NCI-H82 (cell line): Measurements from ENCODE around the gene KRT32.
"Not testable (repeated sequence)": the region's sequence is repeated elsewhere in the genome, so short reads cannot be mapped to it uniquely, and the experiment has no call there.

Experiments used
- DNase-seq: peaks from one replicate; lab custom pipeline; 2025; lab: John Stamatoyannopoulos, UW

The KRT32 gene

DNA sequence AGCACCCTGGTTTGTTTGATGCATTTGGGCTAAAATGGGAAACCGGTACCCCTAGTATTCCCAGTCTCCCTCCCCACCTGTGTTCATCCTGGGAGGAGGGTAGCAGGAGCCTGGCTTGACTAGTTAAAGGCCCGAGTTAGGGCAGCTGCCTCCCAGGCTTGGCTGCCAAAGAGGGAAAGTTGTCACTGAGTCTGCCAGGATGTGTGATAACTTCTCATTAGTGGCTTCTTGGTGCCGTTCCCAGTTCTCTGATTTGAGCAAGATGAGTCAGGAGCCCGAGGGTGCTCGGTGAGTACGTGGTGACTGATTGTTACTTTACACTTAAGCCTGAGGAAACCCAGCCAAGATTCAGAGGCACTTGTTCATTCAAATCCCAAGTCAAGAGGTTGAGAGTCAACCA lies 2.5 kb downstream of the KRT32 start:
- no peak for DNase-seq

DNA sequence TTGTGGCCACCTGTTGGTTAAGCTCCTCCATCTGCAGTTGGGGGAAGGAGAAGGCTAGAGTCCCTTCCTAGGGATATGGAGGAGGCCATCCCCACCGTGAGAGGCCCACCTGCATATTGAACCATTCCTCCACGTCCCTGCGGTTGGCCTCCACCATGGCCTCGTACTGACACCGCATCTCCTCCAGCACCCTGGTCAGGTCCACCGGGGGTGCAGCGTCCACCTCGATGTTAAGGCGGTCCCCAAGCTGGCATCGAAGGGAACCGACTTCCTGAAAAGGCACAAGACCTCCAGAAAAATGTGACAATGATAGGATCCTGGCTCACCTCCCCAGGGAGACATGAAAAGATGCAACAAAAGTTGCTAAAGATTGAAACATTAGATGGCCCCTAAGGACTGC lies 3.0 kb downstream of the KRT32 start:
- DNase-seq, result no peak

DNA sequence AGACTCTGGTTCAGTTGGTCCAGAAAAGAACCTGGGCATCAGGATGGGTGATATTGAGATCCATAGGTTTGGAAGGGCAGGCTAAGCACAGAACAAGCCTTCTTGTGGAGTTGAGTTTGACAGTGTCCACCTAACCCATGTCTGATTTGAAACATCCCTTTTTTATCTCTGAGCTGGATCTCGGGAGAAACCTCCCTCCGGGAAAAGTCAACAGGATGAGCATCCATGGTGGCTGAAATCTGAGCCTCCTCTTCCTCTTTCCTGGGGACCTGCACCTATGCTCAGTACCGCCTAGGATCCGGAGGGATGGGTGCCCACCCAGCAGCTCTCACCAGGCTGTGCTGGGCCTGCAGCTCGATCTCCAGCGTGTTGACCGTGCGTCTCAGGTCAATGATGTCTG lies 3.4 kb downstream of the KRT32 start:
- no peak for DNase-seq

DNA sequence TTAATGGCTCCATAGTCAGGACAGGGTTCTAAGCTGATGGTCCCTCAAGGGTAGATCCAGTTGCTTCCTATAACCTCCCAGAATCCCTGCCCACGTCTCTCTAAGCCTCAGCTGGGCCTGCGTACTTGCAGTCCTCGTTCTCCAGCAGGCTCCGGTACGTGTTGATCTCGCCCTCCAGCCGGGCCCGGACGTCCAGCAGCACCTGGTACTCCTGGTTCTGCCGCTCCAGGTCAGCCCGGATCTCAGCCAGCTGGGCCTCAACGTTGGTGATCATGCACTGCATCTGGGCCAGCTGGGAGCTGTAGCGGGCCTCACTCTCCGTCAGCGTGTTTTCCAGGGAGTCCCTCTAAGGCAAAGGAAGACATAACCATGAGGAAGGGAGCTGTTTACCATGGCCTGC lies 4.5 kb downstream of the KRT32 start:
- no peak for DNase-seq

DNA sequence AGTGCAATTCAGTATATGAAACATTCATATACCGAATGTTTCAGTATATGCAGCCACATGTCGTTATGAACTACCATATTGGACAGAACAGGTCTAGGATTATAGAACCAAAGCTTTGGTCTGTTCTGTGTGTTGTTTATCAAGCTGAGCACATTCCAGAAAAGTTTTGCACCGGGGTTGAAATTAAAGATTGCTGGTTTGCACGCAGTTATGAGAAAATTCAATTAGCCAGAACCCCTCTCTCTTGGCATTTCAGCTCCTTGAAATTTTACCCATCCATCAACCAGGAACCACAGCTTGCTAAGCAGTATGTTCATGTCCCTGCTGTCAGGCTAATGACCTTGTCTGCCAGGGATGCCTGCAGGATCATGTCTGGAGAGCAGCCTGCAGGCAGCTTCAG lies 9.5 kb downstream of the KRT32 start:
- DNase-seq, result no peak

DNA sequence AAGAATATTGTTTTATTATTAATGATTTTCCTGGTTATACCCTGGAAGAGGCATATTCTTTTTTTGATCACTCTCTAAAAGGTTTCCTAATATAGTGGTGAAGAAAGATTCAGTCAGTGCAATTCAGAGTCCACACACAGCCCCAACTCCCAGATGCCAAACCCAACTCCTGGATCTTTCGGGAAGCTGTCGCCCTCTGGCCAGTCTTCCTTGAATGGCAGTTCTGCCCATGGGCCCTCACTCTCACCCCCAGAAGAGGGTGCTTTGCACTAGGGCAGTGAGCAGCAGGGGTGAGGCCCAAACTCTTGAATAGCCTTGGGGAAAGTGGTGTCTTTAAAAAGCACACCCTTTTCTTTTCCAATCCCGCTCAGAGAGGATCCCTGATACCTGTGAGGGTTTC lies 11.0 kb downstream of the KRT32 start:
- DNase-seq, result no peak

DNA sequence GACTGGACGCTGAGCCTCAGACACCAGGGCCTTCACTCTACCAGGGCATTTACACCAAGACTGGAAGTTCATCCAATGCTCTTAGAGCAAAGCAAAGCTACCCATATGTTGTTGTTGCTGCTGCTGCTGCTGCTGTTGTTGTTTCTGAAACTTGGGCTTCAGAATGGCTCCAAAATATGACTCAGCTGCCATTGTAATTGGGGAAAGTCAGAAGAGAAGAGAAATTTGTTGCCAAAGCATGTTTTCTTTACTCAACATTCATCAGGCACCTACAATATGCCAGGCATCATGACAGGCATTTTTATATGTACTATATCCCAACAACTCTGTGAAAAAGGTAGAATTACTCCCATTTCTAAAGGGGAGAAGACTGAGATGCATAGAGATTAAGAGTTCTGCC lies 11.9 kb downstream of the KRT32 start:
- no peak for DNase-seq

DNA sequence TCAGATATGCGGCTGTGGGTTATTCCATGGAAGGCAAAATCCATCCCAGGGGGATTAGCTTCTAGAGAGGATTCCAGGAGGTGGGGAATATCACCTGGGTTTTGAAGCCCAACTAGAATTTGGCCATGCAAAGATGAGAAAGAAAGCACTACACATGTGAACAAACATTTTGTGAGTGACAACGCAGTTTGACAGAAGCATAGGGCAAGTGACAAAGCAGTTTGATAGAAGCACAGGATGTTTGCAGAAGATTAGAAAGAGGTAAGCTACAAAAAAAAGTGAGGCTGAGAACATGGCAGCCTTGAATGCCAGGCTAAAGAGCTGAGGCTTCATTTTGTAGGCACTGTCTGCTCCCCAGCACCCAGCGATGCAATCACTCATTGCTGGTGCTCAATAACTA lies 14.1 kb downstream of the KRT32 start:
- DNase-seq, result no peak

DNA sequence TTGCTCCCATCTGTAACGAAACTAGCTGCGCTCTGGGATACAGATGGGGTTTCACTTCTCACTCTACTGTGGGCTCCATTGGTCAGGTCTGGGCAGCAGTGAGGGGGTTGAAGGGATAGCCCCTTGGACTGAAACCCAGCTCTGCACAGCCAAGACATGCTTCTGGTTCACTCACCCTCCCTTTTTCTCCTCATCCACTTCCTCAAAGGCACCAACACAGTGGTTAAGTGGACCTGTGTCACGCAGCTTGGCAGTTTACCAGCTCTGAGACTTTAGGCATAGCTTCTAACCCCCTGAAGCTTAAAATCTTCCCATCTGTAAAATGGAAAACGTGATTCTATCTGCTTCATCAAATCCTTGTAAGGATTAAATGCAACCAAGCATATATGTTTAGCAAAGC lies 14.9 kb downstream of the KRT32 start:
- no peak for DNase-seq

DNA sequence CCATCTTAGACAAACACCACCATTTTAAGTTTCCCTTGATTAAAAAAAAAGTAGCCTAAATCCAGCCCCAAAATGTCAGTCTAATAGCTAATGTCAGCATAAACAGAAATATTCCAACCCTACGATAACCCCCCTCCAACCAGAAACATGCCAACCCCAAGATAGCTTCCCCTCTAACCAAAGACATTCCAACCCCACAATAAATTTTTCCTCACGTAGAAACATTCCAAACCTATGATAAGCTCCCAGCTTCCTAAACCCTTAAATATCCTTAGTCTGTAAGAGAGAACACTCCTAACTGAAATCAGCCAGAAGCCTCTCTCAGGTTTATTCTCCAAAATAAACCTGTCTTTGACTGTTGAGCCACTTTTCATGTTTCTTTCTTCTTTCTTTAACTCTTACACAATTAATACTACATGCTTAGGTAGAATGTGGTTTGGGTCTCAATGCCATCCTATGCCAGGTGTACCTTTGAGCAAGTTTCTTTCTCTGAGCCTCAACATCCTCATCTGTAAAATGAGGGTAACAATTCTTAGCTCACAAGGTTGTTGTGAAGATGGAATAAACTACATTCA lies 15.9 kb downstream of the KRT32 start:
- DNase-seq, result no peak

DNA sequence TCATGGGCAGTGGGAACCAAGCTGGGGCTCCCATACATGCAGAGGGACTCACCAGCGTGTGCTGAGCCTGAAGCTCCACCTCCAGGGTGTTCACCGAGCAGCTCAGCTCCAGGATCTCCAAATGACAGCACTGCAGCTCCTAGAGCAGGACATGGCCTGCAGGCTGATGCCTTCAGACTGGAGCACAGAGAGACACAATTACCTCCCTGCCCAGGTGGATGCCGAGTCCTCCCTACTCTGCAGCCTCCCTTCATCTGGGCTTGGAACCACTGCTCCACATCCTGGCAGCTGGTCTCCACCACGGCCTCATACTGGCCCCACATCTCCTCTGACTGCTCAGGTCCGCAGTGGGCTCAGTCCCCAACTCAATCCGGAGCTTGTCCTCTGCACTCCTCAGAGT lies 18.2 kb downstream of the KRT32 start:
- no peak for DNase-seq

DNA sequence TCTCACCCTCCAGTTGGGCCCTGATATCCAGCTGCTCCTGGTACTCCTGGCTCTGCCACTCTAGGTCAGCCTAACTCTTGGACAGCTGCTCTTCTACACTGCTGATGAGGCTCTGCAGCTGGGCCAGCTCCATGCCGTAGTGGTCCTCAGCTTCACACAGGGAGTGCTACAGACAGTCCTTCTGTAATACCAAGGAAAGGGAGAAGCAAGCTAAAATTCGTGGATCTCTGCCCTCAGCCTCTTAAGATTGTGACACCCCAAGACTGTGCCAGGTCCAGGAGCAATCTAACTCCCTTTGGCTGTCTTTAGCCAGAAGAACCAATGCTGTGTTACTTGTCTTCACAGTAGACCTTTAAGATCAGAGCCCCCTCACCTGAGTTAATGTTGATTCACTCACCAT lies 18.7 kb downstream of the KRT32 start:
- no peak for DNase-seq

DNA sequence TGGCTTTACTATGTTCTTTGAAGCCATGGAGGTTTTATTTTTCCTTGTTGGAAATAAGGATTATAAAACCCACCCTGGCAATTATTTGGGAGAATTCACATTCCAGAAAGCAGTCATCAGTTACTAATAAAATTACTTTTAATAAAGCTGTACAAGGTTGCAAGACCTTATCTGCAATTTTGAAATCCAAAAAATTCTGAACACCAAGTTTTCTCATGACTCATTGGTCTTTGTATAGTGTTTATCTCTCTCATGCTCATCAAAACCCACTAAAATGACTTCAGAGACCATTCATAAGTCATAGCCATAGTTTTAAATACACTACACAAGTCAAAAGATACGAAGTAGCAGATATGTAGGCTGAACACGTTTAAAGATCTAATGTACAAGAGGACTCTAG lies 20.4 kb downstream of the KRT32 start:
- no peak for DNase-seq

DNA sequence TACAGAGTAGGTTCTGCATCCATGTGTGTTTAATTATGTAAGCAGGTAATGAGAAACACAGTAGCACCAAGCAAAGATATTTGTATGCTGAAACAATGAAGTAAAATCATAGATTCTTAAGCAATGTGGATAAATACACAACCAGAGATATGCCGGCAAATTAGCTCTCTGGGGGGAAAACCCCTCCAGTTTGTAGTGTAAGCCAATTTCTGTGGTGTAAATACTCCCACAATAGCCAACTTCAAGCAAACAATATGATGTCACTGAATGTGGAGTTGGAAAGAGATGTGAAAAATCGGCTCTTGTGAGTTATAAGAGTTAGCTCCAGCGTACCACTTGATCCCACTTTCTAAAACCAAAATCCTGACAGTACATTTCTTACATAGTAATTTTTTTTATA lies 22.5 kb downstream of the KRT32 start:
- DNase-seq, result no peak

DNA sequence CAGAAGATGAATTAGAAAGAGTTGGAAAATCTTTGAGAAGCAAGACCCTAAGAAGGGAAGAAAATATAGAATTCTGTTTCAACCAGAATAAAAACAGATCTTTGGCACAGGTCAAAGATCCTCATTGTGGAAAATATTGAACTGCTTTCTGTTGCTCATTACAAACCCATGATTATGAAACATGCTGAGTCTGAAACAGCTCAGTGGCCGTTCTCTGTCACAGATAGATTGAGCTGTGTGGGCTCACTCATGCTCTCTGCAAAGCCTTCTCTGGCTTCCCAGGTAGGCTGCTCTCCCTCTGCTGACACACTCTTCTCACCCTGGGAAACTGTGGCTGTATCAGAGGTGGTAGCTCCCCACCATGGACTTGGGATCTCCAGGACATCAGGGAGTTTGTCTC lies 23.0 kb downstream of the KRT32 start:
- DNase-seq, result no peak

DNA sequence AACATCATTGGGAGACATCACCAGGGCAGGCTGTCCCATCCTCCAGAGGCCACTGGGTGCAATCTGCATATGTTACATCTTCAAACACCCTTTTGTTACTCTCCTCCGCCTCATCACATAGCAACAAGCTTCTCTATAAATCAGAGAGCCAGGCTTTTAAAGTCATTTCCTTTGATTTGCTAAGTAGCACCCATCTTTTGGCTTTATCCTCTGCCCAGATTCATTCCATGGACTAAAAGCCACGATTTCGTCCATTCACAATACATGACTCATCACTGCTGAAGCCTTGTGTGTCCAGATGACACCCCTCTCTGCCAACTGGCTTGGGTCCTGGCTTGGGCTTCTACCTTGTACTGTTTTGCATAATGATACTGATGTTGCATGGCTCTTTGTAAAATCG lies 24.4 kb downstream of the KRT32 start:
- no peak for DNase-seq

DNA sequence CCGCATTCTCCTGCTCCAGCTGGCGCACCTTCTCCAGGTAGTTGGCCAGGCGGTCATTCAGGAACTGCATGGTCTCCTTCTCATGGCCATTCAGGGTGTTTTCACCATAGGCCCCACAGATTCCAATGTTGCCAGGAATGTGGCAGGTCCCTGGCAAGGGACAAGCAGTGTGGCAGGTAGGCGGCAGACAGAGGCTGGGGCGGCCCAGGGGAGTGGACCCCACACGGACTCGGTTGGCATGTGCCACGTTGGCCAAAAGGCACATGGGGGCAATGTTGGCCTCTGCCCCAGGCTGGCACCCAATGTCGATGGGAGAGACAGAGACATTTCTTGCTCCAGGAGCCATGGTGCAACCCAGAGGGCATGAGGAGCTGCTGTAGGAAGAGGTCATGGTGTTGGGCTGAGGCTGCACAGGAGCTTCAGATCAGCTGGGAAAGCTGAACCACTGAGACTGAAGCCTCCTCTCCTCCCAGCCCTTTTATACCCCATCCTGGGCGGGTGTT lies 26.6 kb downstream of the KRT32 start, which contains the start of gene KRT38:
Gene KRT38 (minus strand): TSS at position 453 of the 503 bp plus-strand sequence. CDS start 62 bp downstream, at position 391.
- no peak for DNase-seq

DNA sequence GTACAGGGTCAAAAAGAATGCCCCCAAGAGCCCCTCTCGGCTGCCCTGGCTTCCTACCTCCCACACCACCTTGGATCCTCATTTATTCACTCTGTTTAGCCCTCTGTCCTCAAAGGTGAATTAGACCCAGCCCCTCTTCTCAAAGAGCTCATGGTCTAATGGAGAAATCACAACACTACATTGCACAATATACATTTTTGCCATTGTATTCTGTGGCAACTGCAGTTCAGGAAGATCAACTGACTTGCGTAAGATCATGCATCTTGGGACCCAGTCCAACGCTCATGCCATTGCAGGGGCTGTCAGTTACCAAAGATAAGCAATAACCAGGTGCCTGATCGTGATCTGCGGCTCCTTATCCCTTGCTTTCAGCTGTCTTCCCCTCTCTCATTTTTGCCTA lies 27.8 kb downstream of the KRT32 start:
- DNase-seq, result no peak

DNA sequence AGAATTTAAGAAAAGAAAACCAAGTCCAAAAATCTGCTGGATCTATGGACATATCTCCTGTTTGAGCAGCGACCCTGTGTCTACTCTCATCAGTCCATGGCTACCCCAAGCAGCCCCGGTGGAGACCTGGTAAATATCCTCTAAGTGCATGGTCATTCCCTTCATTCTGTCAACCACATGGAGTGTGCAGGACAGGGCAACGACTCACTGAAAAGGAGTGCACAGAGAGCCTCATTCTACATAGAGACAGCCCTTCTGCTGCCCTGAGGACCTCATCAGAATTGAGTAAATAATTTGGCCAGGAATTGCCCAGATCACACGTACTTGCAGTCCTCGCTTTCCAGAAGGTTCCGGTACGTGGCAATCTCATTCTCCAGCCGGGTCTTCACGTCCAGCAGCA lies 29.4 kb downstream of the KRT32 start:
- DNase-seq, result no peak

DNA sequence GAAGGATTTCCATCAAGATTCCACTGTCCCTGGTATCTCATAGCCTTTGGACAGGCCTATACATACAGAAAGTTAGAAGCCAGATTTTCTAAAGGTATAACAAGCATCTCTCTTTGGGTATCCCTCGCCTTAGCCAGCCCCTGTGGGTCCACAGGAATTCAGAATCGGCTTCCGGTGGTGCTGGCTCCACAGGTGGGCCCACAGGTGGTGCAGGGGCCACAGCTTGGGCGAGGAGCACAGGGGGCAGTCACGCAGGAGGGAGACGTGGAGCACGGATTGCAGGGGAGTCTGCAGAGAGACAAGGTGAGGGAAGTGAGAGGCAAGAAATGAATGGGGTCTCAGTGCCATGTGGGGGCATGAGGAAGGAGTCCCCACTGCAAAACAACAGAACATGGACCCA lies 29.9 kb downstream of the KRT32 start:
- no peak for DNase-seq

DNA sequence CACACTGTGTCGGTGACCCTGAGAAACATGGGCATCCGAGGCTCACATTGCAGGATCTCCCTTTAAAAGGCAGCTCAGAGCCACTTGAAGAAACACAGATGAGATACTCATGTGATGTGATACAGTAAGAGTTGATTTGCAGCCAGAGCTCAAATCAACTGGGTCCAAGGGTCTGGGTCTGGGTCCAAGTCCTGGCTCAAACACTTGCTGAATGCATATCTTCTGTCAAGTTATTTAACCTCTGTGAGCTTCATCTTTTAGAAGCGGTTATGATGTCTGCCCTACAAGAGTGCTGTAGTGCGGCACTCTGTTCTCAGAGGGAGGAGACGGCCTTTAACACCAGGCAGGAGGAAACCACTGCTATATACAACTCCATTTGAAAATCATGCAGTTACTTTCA lies 32.8 kb downstream of the KRT32 start:
- no peak for DNase-seq

DNA sequence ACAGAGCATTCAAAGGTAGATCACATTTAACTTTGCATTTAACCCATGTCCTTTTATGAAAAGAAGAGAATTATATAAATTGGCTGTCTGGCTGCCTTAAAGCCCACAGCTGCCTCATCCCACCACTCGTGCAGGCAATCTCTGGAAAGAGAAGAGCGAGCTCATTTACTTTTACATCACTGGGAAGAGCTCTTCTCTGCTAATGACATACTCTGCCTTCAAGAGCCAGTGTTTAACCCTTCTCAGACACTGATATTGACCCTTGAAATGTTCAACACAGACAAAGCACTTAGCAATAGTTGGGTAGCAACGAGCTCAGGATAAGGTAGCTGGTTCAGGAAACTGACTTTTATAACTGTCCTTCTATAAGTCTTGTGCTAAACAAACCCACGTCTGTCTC lies 33.2 kb downstream of the KRT32 start:
- DNase-seq, result no peak

DNA sequence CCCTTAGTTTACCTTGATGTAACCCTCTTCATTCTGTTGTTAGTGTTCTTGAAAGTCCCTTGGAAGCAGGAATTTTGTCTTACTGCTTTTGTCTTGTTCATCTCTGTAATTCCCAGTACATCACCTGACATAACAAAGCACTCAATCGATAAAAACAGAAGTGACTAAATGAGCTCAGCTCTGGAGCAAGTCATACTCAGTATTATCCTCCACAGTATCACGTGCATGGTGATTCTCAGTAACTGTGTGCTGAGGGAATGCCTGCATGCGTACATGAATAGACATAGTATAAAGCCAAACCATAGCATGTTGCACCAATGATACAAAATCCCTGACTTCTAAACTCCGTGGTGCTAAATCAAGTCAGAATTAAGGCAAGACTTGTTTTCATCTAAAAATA lies 33.6 kb downstream of the KRT32 start:
- no peak for DNase-seq

DNA sequence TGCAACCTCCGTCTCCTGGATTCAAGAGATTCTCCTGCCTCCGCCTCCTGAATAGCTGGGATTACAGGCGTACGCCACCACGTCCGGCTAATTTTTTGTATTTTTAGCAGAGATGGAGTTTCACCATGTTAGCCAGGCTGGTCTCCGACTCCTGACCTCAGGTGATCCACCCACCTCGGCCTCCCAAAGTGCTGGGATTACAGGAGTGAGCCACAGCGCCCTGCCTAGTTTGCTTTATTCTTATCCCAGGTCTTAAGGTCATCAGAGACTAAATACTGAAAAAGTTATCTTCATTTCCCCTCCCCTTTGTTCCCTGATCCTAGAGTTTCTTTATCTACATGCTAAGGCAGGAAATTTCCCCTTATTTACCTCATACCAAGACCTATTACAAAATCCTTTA lies 36.8 kb downstream of the KRT32 start:
- not testable (repeated sequence) for DNase-seq

DNA sequence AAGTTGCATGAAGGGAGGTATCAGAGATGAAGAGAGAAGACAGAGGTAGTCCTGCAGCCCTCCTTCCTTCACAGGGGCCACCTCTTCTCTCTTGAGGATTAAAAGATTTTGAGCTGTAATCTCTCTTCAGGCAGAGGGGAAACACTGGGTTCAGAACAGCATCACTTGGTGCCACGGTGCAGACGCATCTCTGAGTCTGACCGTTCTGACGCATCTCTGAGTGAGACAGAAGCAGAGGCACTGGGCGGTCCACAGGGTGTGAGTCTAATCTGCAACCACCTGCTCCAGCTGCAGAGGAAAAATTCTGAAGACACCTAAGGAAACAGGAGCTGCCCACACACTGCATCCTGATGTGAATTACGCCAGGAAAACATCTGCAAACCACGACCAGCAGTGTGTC lies 37.5 kb downstream of the KRT32 start:
- DNase-seq, result no peak
